KMS-11 (cell line): Measurements from ENCODE around the gene CDH2.

Experiments
- H2AFZ ChIP-seq: fragments of 200-600 bp; sonication (generic); 2 replicates; pipeline ENCODE4 v1.6.1; 2016; ENCODE audit warnings: antibody characterized with exemption, mixed run types, low read depth
- H3K27ac ChIP-seq: fragments of 200-600 bp; sonication (generic); 2 replicates; pipeline ENCODE4 v1.6.1; 2016; ENCODE audit warnings: mild to moderate bottlenecking, mixed run types
- H3K27me3 ChIP-seq: fragments of 200-600 bp; sonication (generic); 2 replicates; pipeline ENCODE4 v1.6.1; 2017; ENCODE audit warnings: mild to moderate bottlenecking, low read depth, mixed run types, moderate library complexity; ENCODE audit not compliant: insufficient read depth
- H3K36me3 ChIP-seq: fragments of 200-600 bp; sonication (generic); 2 replicates; pipeline ENCODE4 v1.6.1; 2017; ENCODE audit warnings: mild to moderate bottlenecking, mixed run types; ENCODE audit not compliant: insufficient read depth
- H3K4me1 ChIP-seq: fragments of 200-600 bp; sonication (generic); 2 replicates; pipeline ENCODE4 v1.6.1; 2016; ENCODE audit warnings: mild to moderate bottlenecking, low read depth, mixed run types; ENCODE audit not compliant: poor library complexity, severe bottlenecking
- H3K4me2 ChIP-seq: fragments of 200-600 bp; sonication (generic); 2 replicates; pipeline ENCODE4 v1.7.0; 2016; ENCODE audit warnings: mild to moderate bottlenecking, mixed run types
- H3K4me3 ChIP-seq: fragments of 200-600 bp; sonication (generic); IDR thresholded peaks from 2 replicates; pipeline ENCODE4 v1.6.1; 2017; ENCODE audit warnings: low read depth, low read length, mixed read lengths; ENCODE audit not compliant: insufficient read depth
- H3K79me2 ChIP-seq: fragments of 200-600 bp; sonication (generic); 2 replicates; pipeline ENCODE4 v1.6.1; 2016; ENCODE audit warnings: low read depth, mixed run types; ENCODE audit not compliant: insufficient read depth
- H3K9ac ChIP-seq: fragments of 200-600 bp; sonication (generic); 2 replicates; pipeline ENCODE4 v1.6.1; 2016; ENCODE audit warnings: mild to moderate bottlenecking, mixed run types
- H4K20me1 ChIP-seq: fragments of 200-600 bp; sonication (generic); 2 replicates; pipeline ENCODE4 v1.6.1; 2016; ENCODE audit warnings: mild to moderate bottlenecking, mixed run types; ENCODE audit not compliant: insufficient read depth
- CTCF ChIP-seq: fragments of 200-600 bp; sonication (generic); conservative IDR thresholded peaks from 2 replicates; pipeline ENCODE4 v1.6.1; 2017; ENCODE audit warnings: low read depth, mild to moderate bottlenecking, antibody characterized with exemption, low read length, moderate library complexity, mixed read lengths

The CDH2 gene

GRCh38 chr18:28073658-28074057, 103.3 kb downstream of the CDH2 start:
- no peak overlapping the region for H2AFZ ChIP-seq
- no peaks in the 10 kb centered on the region for H3K79me2 ChIP-seq
- H3K27ac ChIP-seq = no peak overlapping the region
- H3K4me2 ChIP-seq = no peak overlapping the region
- no peak overlapping the region for H3K4me3 ChIP-seq
- H4K20me1 ChIP-seq = no peaks in the 10 kb centered on the region
- no peaks in the 10 kb centered on the region for H3K27me3 ChIP-seq
- no peak for TF ChIP-seq CTCF
- no peaks in the 10 kb centered on the region for H3K36me3 ChIP-seq
- no peak overlapping the region for H3K9ac ChIP-seq
- no peaks in the 10 kb centered on the region for H3K4me1 ChIP-seq

- Histone ChIP-seq H3K4me2 (no peak overlapping the region), H4K20me1 (no peaks in the 10 kb centered on the region), H3K4me1 (no peaks in the 10 kb centered on the region), H3K36me3 (no peaks in the 10 kb centered on the region), H3K79me2 (no peaks in the 10 kb centered on the region), H3K9ac (no peak overlapping the region), H2AFZ (no peak overlapping the region), H3K27ac (no peak overlapping the region), H3K27me3 (no peaks in the 10 kb centered on the region), H3K4me3 (no peak overlapping the region)
- TF ChIP-seq CTCF = no peak
These were observed 105.7 kb downstream of the CDH2 start for GRCh38 chr18:28071199-28071598.

GRCh38 chr18:28068207-28068606, 108.7 kb downstream of the CDH2 start:
- TF ChIP-seq CTCF = no peak
- H3K4me1 ChIP-seq = no peaks in the 10 kb centered on the region
- H3K9ac ChIP-seq = no peak overlapping the region
- no peaks in the 10 kb centered on the region for H4K20me1 ChIP-seq
- no peaks in the 10 kb centered on the region for H3K36me3 ChIP-seq
- H3K4me2 ChIP-seq = no peak overlapping the region
- no peak overlapping the region for H2AFZ ChIP-seq
- no peak overlapping the region for H3K4me3 ChIP-seq
- H3K27me3 ChIP-seq = no peaks in the 10 kb centered on the region
- no peaks in the 10 kb centered on the region for H3K79me2 ChIP-seq
- H3K27ac ChIP-seq = no peak overlapping the region

- Histone ChIP-seq H3K4me2 (no peak overlapping the region), H3K27me3 (no peaks in the 10 kb centered on the region), H3K27ac (no peak overlapping the region), H3K9ac (no peak overlapping the region), H3K4me3 (no peak overlapping the region), H4K20me1 (no peaks in the 10 kb centered on the region), H2AFZ (no peak overlapping the region), H3K79me2 (no peaks in the 10 kb centered on the region), H3K36me3 (no peaks in the 10 kb centered on the region), H3K4me1 (no peaks in the 10 kb centered on the region)
- no peak for TF ChIP-seq CTCF
These were observed 109.6 kb downstream of the CDH2 start for GRCh38 chr18:28067346-28067745.

- no peak overlapping the region for H2AFZ ChIP-seq
- H3K79me2 ChIP-seq = no peaks in the 10 kb centered on the region
- no peak overlapping the region for H3K9ac ChIP-seq
- no peak for TF ChIP-seq CTCF
- H3K27me3 ChIP-seq = no peaks in the 10 kb centered on the region
- no peak overlapping the region for H3K27ac ChIP-seq
- no peak overlapping the region for H3K4me3 ChIP-seq
- H3K4me2 ChIP-seq = no peak overlapping the region
- no peaks in the 10 kb centered on the region for H4K20me1 ChIP-seq
- H3K4me1 ChIP-seq = no peaks in the 10 kb centered on the region
- no peaks in the 10 kb centered on the region for H3K36me3 ChIP-seq
These were observed 111.1 kb downstream of the CDH2 start for GRCh38 chr18:28065793-28066186.
